Measurements from ENCODE around the gene CTXN3.

CTXN3 gene

DNA sequence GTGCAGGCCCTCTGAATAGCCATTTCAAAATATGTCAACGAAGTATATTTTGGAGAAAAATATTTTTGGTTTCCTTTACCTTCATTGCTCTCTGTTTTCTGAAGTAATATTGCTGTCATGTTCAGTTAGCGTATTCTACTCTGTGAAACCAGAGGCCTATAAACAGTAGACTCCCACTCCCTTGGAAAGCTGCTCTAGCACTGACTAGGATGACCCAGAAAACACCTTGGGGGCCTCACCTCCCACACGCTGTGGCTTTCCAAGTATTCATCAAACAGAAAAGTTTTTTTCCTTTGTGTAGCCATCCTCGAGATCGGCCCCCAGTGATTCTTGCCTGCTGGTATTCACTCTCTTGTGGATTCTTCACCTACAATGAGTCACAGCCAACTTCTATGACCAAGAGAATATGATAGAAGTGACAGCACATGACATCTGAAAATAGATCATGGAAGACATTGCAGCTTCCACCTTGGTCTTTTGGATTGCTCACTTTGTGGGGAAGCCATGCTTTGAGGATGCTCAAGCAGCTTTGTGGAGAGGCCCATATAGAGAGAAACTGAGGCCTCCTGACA is 28.9 kb upstream of the CTXN3 start:
- H3K36me3 ChIP-seq (ENCODE audit: insufficient read depth, low read length) = no peaks in the 10 kb centered on the region
- no peak overlapping the region for H3K4me3 ChIP-seq (ENCODE audit: low read length)
- H3K9me3 ChIP-seq (ENCODE audit: low read length) = no peaks in the 10 kb centered on the region
- peaks cover 51% of the 10 kb centered on the region for H3K4me1 ChIP-seq (ENCODE audit: insufficient read depth, low read length)
- no peak overlapping the region for H2AFZ ChIP-seq (ENCODE audit: low read depth, low read length)
- H3K27me3 ChIP-seq (ENCODE audit: insufficient read depth, low read length) = no peaks in the 10 kb centered on the region

DNA sequence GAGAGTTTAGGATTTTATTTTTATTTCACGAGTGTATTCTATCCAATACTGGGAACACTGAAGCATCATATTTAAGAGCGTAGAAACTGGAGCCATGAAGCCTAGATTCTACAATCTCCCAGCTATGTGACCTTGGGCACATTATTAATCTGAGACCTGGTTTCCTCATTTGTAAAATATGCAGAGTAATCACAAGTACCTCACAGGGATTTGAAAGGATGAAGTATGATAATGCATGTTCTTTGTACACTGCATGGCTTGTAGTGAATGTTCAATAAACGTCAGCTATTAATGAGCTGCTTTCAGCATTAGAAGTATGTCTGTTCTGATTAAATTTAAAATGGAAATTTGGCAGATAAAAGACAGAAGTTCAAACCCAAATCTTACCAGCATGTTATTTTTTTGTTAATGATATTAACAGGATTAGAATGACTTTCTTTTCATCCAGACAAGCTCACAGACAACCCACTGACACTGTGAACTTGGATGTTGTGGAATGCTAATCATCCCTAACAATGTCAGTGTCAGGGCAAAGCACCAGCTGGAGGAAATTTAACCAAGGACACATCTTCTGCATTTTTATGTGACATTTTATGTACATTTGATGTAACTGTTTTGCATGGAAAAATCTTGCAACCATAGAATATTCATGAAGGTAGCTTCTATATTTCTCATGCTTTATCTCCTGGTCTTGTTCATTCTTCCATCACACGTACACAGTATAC is 27.1 kb upstream of the CTXN3 start:
- peaks cover 39% of the 10 kb centered on the region for H3K4me1 ChIP-seq (ENCODE audit: insufficient read depth, low read length)
- no peak overlapping the region for H3K4me3 ChIP-seq (ENCODE audit: low read length)
- no peaks in the 10 kb centered on the region for H3K27me3 ChIP-seq (ENCODE audit: insufficient read depth, low read length)
- H3K36me3 ChIP-seq (ENCODE audit: insufficient read depth, low read length) = no peaks in the 10 kb centered on the region
- no peaks in the 10 kb centered on the region for H3K9me3 ChIP-seq (ENCODE audit: low read length)
- no peak overlapping the region for H2AFZ ChIP-seq (ENCODE audit: low read depth, low read length)

DNA sequence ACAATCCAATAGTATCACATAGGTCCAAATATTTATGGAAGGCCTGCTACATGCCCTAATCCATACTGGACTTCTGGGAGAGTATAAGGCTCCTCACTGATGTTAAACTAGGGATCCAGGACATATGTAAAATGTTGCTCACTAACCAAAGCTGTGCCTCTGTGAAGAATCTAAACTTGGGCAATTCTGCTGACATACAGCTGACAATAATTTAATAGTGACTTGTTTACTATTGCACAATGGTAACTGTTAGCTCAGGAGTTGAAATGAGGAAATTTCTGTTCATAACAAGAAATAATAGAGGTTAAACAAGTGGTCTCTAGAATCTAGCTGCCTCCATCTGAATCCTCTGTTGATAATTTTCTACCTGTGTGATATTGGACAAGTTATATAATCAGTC is 14.9 kb upstream of the CTXN3 start:
- H3K27me3 ChIP-seq (ENCODE audit: insufficient read depth, low read length) = no peaks in the 10 kb centered on the region
- no peaks in the 10 kb centered on the region for H3K9me3 ChIP-seq (ENCODE audit: low read length)
- no peaks in the 10 kb centered on the region for H3K4me1 ChIP-seq (ENCODE audit: insufficient read depth, low read length)
- no peak overlapping the region for H3K4me3 ChIP-seq (ENCODE audit: low read length)
- no peaks in the 10 kb centered on the region for H3K36me3 ChIP-seq (ENCODE audit: insufficient read depth, low read length)
- no peak overlapping the region for H2AFZ ChIP-seq (ENCODE audit: low read depth, low read length)

DNA sequence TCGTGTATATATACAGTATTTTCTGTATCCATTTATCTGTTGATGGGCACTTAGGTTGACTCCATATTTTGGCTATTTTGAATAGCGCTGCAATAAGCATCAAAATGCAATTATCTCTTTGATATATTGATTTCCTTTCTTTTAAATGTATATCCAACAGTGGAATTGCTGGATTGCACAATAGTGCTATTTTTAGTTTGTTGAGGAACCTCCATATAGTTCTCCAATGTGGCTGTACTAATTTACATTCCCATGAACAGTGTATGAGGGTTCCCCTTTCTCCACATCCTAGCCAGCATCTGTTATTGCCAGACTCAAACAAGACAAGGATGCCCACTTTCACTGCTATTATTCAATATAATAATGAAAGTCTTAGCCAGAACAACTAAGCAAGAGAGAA is 9.1 kb upstream of the CTXN3 start:
- Histone ChIP-seq H3K4me3 (ENCODE audit: low read length) (no peak overlapping the region), H3K36me3 (ENCODE audit: insufficient read depth, low read length) (no peaks in the 10 kb centered on the region), H2AFZ (ENCODE audit: low read depth, low read length) (no peak overlapping the region), H3K4me1 (ENCODE audit: insufficient read depth, low read length) (no peaks in the 10 kb centered on the region), H3K9me3 (ENCODE audit: low read length) (no peaks in the 10 kb centered on the region), H3K27me3 (ENCODE audit: insufficient read depth, low read length) (no peaks in the 10 kb centered on the region)

DNA sequence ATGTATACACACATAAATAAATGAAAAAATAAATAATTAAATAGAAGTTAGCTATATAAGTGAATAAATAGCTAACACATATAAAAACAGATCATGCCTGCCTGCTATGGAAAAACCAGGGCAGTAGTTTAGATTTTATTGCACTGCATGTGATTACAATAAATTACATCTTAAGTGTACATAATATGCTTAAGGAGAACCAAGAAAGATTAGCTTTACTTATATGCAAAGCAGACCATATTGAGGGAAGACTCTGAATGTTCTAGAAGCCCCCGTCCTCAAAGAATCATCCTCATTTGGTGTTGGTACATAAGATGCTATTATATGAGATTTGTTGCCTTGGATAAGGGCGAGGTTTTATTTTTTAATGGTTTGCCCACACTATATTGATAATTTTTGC is 5.9 kb upstream of the CTXN3 start:
- Histone ChIP-seq H3K27me3 (ENCODE audit: insufficient read depth, low read length) (no peaks in the 10 kb centered on the region), H2AFZ (ENCODE audit: low read depth, low read length) (no peak overlapping the region), H3K36me3 (ENCODE audit: insufficient read depth, low read length) (no peaks in the 10 kb centered on the region), H3K4me1 (ENCODE audit: insufficient read depth, low read length) (peaks cover 7% of the 10 kb centered on the region), H3K4me3 (ENCODE audit: low read length) (no peak overlapping the region), H3K9me3 (ENCODE audit: low read length) (no peaks in the 10 kb centered on the region)

DNA sequence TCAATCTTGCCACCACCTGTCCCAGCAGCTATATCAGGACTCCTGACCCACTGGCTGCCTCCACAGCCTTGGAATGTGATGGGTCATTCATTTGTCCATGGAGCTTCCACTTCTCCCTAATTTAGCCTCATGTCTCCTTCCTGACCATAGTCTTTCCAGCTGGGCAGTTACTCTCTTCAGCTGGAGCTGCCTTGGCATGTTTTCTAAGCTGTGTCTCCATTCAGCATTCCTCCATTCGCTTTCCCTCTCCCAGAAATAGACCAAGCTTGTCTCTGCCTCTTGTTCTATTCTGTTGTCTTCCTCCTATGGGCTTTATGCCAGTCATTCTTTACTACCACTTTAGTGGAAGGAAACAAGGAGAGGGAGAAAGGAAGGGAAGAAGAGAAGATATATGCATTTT is 5.3 kb upstream of the CTXN3 start:
- no peaks in the 10 kb centered on the region for H3K27me3 ChIP-seq (ENCODE audit: insufficient read depth, low read length)
- H3K4me1 ChIP-seq (ENCODE audit: insufficient read depth, low read length) = peaks cover 8% of the 10 kb centered on the region
- no peaks in the 10 kb centered on the region for H3K36me3 ChIP-seq (ENCODE audit: insufficient read depth, low read length)
- no peaks in the 10 kb centered on the region for H3K9me3 ChIP-seq (ENCODE audit: low read length)
- H3K4me3 ChIP-seq (ENCODE audit: low read length) = no peak overlapping the region
- no peak overlapping the region for H2AFZ ChIP-seq (ENCODE audit: low read depth, low read length)

DNA sequence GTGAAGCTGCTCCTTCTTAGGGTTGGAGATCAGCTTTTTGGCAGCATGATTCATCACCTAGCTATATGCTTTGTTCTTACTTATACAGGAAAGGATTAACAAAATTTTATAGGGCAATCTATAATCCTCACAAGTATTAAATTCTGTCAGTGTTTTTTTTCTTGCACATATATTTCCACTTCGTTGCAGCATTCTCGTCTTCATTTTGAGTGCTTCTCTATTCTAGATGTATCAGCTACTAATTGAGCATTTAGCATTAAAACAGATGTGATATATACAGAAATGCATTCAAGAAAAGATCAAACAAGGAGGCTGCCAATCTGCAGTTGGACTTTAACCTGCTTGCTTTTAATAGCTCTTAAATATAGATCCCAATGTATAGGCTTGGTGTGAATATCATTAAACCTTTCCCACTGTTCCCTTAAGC is 3.6 kb upstream of the CTXN3 start:
- no peaks in the 10 kb centered on the region for H3K9me3 ChIP-seq (ENCODE audit: low read length)
- H3K27me3 ChIP-seq (ENCODE audit: insufficient read depth, low read length) = no peaks in the 10 kb centered on the region
- H2AFZ ChIP-seq (ENCODE audit: low read depth, low read length) = no peak overlapping the region
- no peaks in the 10 kb centered on the region for H3K36me3 ChIP-seq (ENCODE audit: insufficient read depth, low read length)
- peaks cover 23% of the 10 kb centered on the region for H3K4me1 ChIP-seq (ENCODE audit: insufficient read depth, low read length)
- no peak overlapping the region for H3K4me3 ChIP-seq (ENCODE audit: low read length)

DNA sequence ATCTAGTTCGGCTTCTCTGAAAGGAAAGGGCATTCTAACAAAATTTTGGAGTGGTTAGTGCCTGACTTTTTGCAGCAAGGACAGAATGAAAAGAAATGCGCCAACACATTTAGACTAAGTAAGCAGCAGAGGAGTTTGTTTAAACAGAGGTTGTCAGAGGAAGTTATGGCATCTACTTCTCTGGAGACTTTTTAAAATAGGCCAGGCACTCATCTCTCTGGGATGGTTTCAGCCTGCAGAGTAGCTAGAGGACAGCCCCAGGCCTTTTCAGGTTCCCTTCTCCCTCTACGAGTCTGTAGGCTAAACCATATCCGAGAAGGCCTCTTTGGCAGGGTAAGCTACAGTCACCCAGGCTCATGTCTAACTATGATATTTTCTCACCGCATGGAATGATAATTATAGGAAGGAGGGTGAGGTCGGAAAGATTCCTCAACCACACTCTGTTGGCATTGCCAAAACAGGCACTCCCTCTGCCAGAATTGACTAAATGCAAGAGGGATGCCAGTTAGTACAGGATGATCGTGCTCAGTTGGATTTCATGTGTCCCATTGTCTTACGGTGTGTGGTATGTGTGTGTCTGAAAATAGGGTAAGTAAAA is 1.4 kb upstream of the CTXN3 start:
- no peaks in the 10 kb centered on the region for H3K9me3 ChIP-seq (ENCODE audit: low read length)
- no peaks in the 10 kb centered on the region for H3K27me3 ChIP-seq (ENCODE audit: insufficient read depth, low read length)
- H3K36me3 ChIP-seq (ENCODE audit: insufficient read depth, low read length) = no peaks in the 10 kb centered on the region
- peaks cover 23% of the 10 kb centered on the region for H3K4me1 ChIP-seq (ENCODE audit: insufficient read depth, low read length)
- no peak overlapping the region for H2AFZ ChIP-seq (ENCODE audit: low read depth, low read length)
- no peak overlapping the region for H3K4me3 ChIP-seq (ENCODE audit: low read length)

DNA sequence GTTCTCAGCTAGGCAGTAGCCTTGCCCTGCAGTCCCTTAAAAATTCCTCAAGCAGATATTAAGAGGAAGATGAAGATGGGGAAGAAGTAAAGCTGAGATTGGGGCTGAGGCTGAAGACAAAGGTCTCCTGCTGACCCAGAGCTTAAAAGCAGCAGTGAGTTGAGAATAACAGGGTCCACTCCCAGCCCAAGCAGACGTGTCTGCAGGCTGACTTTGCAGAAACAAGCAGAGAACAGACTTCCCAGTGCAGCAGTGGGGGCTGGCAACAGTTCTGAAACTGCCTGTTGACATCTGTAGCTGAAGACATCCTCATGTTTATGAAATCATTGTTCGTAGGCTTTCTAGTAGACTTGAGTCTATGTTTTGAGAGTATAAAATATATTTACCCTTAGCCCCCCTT is 1.1 kb downstream of the CTXN3 start:
- no peaks in the 10 kb centered on the region for H3K36me3 ChIP-seq (ENCODE audit: insufficient read depth, low read length)
- no peaks in the 10 kb centered on the region for H3K9me3 ChIP-seq (ENCODE audit: low read length)
- no peaks in the 10 kb centered on the region for H3K27me3 ChIP-seq (ENCODE audit: insufficient read depth, low read length)
- peaks cover 23% of the 10 kb centered on the region for H3K4me1 ChIP-seq (ENCODE audit: insufficient read depth, low read length)
- no peak overlapping the region for H3K4me3 ChIP-seq (ENCODE audit: low read length)
- no peak overlapping the region for H2AFZ ChIP-seq (ENCODE audit: low read depth, low read length)

DNA sequence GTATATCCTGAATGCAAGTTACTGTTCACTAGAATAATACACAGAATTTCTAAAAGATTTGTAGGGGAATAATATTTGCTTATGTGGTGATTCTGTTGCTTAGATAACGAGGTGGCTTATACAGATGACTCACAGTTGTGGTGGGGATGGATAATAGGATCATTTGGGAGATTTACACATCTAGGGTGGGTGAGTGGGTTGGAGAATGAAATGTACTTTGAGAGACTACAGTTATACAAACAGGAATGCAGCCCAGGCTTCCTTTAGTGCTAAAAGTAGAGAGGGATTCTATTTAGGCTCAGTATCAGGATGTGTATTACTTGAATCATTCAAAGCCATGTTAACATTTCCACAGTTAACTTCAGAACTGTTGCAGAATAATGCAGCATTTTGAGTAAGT is 1.8 kb downstream of the CTXN3 start:
- peaks cover 18% of the 10 kb centered on the region for H3K4me1 ChIP-seq (ENCODE audit: insufficient read depth, low read length)
- no peak overlapping the region for H3K4me3 ChIP-seq (ENCODE audit: low read length)
- H3K9me3 ChIP-seq (ENCODE audit: low read length) = no peaks in the 10 kb centered on the region
- no peaks in the 10 kb centered on the region for H3K36me3 ChIP-seq (ENCODE audit: insufficient read depth, low read length)
- no peak overlapping the region for H2AFZ ChIP-seq (ENCODE audit: low read depth, low read length)
- no peaks in the 10 kb centered on the region for H3K27me3 ChIP-seq (ENCODE audit: insufficient read depth, low read length)

DNA sequence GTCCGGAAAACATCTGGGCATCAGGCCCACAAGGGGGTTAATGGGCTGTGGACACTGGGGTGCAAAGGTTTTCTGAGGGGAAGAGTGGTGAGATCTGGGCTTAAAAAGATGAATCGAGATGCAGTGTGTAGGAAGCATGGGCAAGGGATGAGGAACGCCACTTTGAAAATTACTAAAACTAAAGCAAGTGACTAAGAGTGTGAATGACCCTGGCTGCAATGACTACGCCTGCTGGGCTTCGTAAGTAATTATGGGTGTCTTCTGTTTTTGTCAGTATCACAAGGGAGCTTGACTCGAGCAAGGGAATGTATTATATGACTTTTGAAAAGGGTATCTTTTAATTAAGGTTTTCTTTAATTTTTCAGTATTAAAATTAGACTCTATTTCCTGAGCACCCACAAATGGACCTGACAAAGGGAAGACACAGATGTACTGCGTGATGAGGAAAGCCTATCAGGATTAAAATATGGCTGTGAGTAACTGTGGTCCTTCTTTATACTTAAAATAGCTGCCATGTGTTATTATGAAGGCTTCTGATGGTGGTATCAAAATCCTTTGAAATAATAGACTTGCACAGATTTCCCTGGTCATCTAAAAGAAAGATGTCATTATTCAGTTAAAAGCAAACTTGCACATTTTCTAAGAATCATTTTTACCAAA is 4.2 kb downstream of the CTXN3 start:
- Histone ChIP-seq H2AFZ (ENCODE audit: low read depth, low read length) (no peak overlapping the region), H3K4me1 (ENCODE audit: insufficient read depth, low read length) (peaks cover 16% of the 10 kb centered on the region), H3K36me3 (ENCODE audit: insufficient read depth, low read length) (no peaks in the 10 kb centered on the region), H3K9me3 (ENCODE audit: low read length) (no peaks in the 10 kb centered on the region), H3K27me3 (ENCODE audit: insufficient read depth, low read length) (no peaks in the 10 kb centered on the region), H3K4me3 (ENCODE audit: low read length) (no peak overlapping the region)

DNA sequence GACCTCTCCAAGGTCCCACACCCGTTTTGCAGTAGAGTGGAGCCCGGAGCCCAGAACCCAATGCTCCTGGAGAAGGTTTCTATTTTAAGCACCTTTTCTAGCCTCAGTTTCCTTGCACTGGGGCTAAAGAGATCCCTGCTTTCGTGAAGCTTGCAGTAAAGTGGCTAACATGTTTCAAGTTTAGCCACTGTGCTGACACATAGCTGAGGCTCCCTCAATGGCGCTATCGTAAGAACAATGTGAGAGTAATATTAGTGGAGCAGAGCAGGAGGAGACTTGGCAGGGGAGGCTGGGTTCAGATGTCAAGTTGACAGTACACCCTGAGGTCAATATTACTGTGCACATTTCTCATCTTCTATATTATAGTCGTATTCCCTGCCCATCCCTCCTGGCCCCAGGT is 7.9 kb downstream of the CTXN3 start:
- Histone ChIP-seq H3K27me3 (ENCODE audit: insufficient read depth, low read length) (no peaks in the 10 kb centered on the region), H3K36me3 (ENCODE audit: insufficient read depth, low read length) (no peaks in the 10 kb centered on the region), H2AFZ (ENCODE audit: low read depth, low read length) (no peak overlapping the region), H3K4me1 (ENCODE audit: insufficient read depth, low read length) (peaks cover 6% of the 10 kb centered on the region), H3K4me3 (ENCODE audit: low read length) (no peak overlapping the region), H3K9me3 (ENCODE audit: low read length) (no peaks in the 10 kb centered on the region)

DNA sequence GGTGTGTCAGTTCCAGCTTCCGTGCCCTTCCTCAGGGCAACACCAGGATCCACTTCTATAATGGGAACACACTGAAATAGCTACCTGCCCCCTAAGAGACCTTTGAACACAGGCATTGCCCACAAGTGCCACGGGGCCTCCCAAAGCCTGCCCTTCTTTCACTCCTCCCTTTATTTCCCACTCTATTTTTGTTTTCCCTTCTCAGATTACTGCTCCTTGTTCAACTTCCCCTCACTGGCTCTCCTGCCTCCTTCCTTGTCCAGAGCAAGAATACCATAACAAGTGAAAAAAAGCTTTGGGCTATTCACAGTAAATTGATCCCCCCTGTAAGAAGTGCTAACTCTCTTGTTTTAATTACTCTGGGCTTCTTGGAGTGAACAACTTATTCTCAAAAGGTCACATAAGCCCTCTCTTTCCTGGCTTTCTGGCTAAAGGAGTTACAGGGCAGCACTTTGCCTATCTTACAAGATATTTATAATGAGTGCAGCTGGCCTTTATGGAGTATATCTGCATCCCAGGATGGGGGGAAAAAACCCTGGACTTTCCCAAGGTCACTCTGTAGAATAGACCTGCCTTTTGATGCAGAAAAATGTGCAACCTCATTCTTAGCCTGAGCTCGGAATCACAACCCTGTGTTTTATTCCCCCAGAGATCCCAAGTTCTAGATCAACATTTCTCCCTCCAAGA is 11.3 kb downstream of the CTXN3 start:
- Histone ChIP-seq H2AFZ (ENCODE audit: low read depth, low read length) (no peak overlapping the region), H3K27me3 (ENCODE audit: insufficient read depth, low read length) (no peaks in the 10 kb centered on the region), H3K4me1 (ENCODE audit: insufficient read depth, low read length) (peaks cover 12% of the 10 kb centered on the region), H3K36me3 (ENCODE audit: insufficient read depth, low read length) (no peaks in the 10 kb centered on the region), H3K4me3 (ENCODE audit: low read length) (no peak overlapping the region), H3K9me3 (ENCODE audit: low read length) (no peaks in the 10 kb centered on the region)

Measured in neuron (in vitro differentiated cells).